ENCODE results near the gene NDE1. TPM values are rescaled to one million over a fixed set of nuclear protein-coding genes. Genes with fewer than 3 reads are reported as not detected.

Gene NDE1
- total RNA-seq, 1 donor from 2014 or later = 42.5 TPM

- H3K4me3 Mint-ChIP-seq (ENCODE audit: low read depth) = no peak overlapping the region
Observed at GRCh38 chr16:15736529-15736928, 86.5 kb downstream of the NDE1 start.

DNA sequence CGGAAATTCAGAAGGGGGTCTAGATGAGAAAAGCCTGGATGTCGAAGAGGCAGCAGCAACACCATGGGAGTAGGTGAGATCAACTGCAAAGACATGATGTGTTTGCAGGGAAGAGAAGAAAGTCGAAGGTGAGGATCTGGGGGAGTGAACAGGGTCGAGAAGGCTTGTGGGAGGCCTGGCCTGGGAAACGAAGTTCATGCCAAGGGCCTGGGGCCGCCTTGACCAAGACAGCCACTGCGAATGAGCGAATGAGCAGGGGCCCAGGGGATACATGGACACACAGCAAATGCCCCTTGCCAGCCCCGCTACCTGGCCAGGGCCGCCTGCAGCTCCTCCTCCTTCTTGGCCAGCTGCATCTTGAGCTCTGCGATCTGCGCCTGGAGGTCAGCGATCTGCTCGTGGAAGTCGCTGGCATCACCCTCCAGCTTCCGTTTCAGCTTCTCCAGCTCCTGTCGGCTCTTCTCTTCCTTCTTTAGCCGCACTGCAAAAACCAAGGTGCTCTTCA lies 87.1 kb downstream of the NDE1 start:
- Mint-ChIP-seq H3K4me3 (ENCODE audit: low read depth) (no peak overlapping the region), H3K4me1 (ENCODE audit: low read depth) (no peaks in the 10 kb centered on the region), H3K36me3 (ENCODE audit: insufficient read depth) (no peaks in the 10 kb centered on the region), H3K27me3 (peaks cover 3% of the 10 kb centered on the region), H3K9me3 (ENCODE audit: low read depth) (no peaks in the 10 kb centered on the region), H3K27ac (peak overlapping the region; percentile 2)
- TF ChIP-seq CTCF (IDR thresholded peaks at IDR 0.05; ENCODE audit: unreplicated experiment) = no peak
- DNase-seq (ENCODE audit: low spot score, unreplicated experiment) = no peak

More at GRCh38 chr16:15736529-15736928, 86.5 kb downstream of the NDE1 start:
- no peaks in the 10 kb centered on the region for H3K36me3 Mint-ChIP-seq (ENCODE audit: insufficient read depth)
- no peak overlapping the region for H3K27ac Mint-ChIP-seq
- DNase-seq (ENCODE audit: low spot score, unreplicated experiment) = no peak
- no peaks in the 10 kb centered on the region for H3K9me3 Mint-ChIP-seq (ENCODE audit: low read depth)
- H3K27me3 Mint-ChIP-seq = peaks cover 3% of the 10 kb centered on the region
- no peak for TF ChIP-seq CTCF (IDR thresholded peaks at IDR 0.05; ENCODE audit: unreplicated experiment)
- no peaks in the 10 kb centered on the region for H3K4me1 Mint-ChIP-seq (ENCODE audit: low read depth)

- H3K4me1 Mint-ChIP-seq (ENCODE audit: low read depth) = no peaks in the 10 kb centered on the region
- no peak overlapping the region for H3K27ac Mint-ChIP-seq
- TF ChIP-seq CTCF (IDR thresholded peaks at IDR 0.05; ENCODE audit: unreplicated experiment) = no peak
- no peak overlapping the region for H3K4me3 Mint-ChIP-seq (ENCODE audit: low read depth)
- DNase-seq (ENCODE audit: low spot score, unreplicated experiment) = no peak
- H3K9me3 Mint-ChIP-seq (ENCODE audit: low read depth) = no peaks in the 10 kb centered on the region
- no peaks in the 10 kb centered on the region for H3K36me3 Mint-ChIP-seq (ENCODE audit: insufficient read depth)
- peaks cover 3% of the 10 kb centered on the region for H3K27me3 Mint-ChIP-seq
Observed at GRCh38 chr16:15739464-15739863, 89.4 kb downstream of the NDE1 start.

DNA sequence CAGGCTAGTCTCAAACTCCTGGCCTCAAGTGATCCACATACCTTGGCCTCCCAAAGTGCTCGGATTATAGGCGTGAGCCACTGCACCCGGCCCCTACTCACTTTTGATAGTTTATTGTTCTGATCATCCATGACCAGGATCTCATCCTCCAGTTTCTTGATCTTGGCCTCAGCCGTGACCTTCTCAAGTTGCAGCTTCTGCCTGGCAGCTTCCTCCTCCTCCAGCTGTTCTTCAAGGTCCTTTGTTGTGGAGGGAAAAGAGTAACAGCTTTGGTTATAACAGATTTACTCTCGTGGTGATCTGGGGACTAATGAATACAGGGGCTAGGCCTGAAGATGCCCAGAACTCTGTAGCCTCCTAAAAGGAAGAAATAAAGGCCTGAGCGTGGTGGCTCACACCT lies 89.9 kb downstream of the NDE1 start:
- Mint-ChIP-seq H3K9me3 (ENCODE audit: low read depth) (no peaks in the 10 kb centered on the region), H3K36me3 (ENCODE audit: insufficient read depth) (no peaks in the 10 kb centered on the region), H3K27me3 (peaks cover 3% of the 10 kb centered on the region), H3K4me3 (ENCODE audit: low read depth) (no peak overlapping the region), H3K4me1 (ENCODE audit: low read depth) (no peaks in the 10 kb centered on the region), H3K27ac (no peak overlapping the region)
- DNase-seq (ENCODE audit: low spot score, unreplicated experiment) = no peak
- TF ChIP-seq CTCF (IDR thresholded peaks at IDR 0.05; ENCODE audit: unreplicated experiment) = no peak

DNA sequence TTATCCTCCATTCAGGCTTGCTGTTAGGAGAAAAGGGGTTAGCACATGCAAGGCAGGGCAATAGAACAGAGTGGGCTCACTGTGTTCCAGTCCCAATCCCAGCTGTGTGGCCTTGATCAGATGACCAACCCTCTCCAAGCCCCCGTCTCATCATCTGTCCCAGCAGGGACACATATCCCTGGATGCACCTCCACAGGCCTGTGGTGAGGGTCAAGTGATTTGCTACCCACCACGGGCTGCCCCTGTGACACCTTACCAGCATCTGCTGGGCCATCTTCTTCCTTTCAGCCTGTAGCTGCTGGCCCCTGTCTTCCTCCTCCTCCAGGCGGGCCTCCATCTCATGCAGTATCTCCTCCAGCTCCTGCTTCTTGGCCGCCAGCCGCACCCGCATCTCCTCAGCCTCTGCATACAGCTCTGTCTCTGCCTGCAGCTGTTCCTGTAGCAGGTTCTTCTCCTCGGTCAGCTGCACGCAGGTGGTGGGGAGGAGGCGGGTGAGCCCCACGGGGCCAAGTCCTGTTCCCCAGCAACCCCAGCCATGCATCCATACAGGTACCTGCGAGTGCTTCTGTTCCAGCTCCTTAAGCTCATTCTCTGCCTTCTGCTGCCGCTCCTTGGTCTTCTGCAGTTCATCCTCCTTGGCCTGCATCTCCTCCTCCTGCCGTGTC lies 91.3 kb downstream of the NDE1 start:
- no peak for TF ChIP-seq CTCF (IDR thresholded peaks at IDR 0.05; ENCODE audit: unreplicated experiment)
- H3K9me3 Mint-ChIP-seq (ENCODE audit: low read depth) = no peaks in the 10 kb centered on the region
- H3K36me3 Mint-ChIP-seq (ENCODE audit: insufficient read depth) = no peaks in the 10 kb centered on the region
- DNase-seq (ENCODE audit: low spot score, unreplicated experiment) = no peak
- H3K4me3 Mint-ChIP-seq (ENCODE audit: low read depth) = no peak overlapping the region
- H3K27ac Mint-ChIP-seq = no peak overlapping the region
- H3K27me3 Mint-ChIP-seq = peaks cover 3% of the 10 kb centered on the region
- H3K4me1 Mint-ChIP-seq (ENCODE audit: low read depth) = no peaks in the 10 kb centered on the region
